K562 (cell line): ENCODE results near the gene FBXL12. TPM values are rescaled to one million over a fixed set of nuclear protein-coding genes. Genes with fewer than 3 reads are reported as not detected.

Experiments used
- BACH1 ChIP-seq: fragments of 200-800 bp; sonication (Bioruptor generic); IDR thresholded peaks from 2 replicates; pipeline ENCODE4 v1.6.1; 2016; ENCODE audit warnings: missing genetic modification characterization, missing compliant biosample characterization
- CHD4 ChIP-seq: fragments of 200-600 bp; sonication (generic); IDR thresholded peaks from 3 replicates; pipeline ENCODE4 v1.6.1; 2012; ENCODE audit warnings: low read depth, mild to moderate bottlenecking, mixed read lengths, low read length, inconsistent platforms; ENCODE audit not compliant: insufficient read depth, insufficient replicate concordance, poor library complexity, severe bottlenecking
- LCOR ChIP-seq: sonication (generic); formaldehyde crosslinking; IDR thresholded peaks from 2 replicates; pipeline ENCODE4 v1.8.0; 2022; ENCODE audit warnings: mild to moderate bottlenecking, missing genetic modification reagents
- MCM3 ChIP-seq: fragments of 450-650 bp; IDR thresholded peaks from 2 replicates; pipeline ENCODE4 v1.6.1; 2016
- MEIS2 ChIP-seq: fragments of 450-650 bp; IDR thresholded peaks from 2 replicates; pipeline ENCODE4 v1.6.1; 2014; ENCODE audit warnings: mild to moderate bottlenecking; ENCODE audit not compliant: partially characterized antibody
- NFIC ChIP-seq: fragments of 450-650 bp; IDR thresholded peaks from 2 replicates; pipeline ENCODE4 v1.6.1; 2017; ENCODE audit warnings: mild to moderate bottlenecking, inconsistent platforms
- SMARCA5 ChIP-seq: fragments of 450-650 bp; IDR thresholded peaks from 2 replicates; pipeline ENCODE4 v1.6.1; 2016
- SNIP1 ChIP-seq: fragments of 450-650 bp; IDR thresholded peaks from 2 replicates; pipeline ENCODE4 v1.7.1; 2017; ENCODE audit warnings: low read depth, mild to moderate bottlenecking
- U2AF1 ChIP-seq: fragments of 200-400 bp; formaldehyde crosslinking; optimal IDR thresholded peaks from 2 replicates; pipeline ENCODE3; 2017; ENCODE audit warnings: mild to moderate bottlenecking, low read depth, low read length, moderate library complexity
- ZFP1 ChIP-seq: fragments of 450-650 bp; formaldehyde crosslinking; IDR thresholded peaks from 2 replicates; pipeline ENCODE4 v1.4.0; 2020; ENCODE audit warnings: mild to moderate bottlenecking, mixed read lengths
- ZNF24 ChIP-seq: fragments of 450-650 bp; IDR thresholded peaks from 2 replicates; pipeline ENCODE4 v1.6.1; 2016
- ZNF347 ChIP-seq: fragments of 450-650 bp; formaldehyde crosslinking; IDR thresholded peaks from 2 replicates; pipeline ENCODE4 v1.4.0; 2020; ENCODE audit warnings: low read depth, mild to moderate bottlenecking, moderate library complexity
- polyA plus RNA-seq, 8 experiments: library from polyadenylated mRNA; depleted of rRNA in 4 of 8; stranded (reverse) in 5 of 8; unstranded in 3 of 8; fragments of >200 nt; fragmentation: Nextera tagmentation in 2 of 8; fragmentation: Illumina TruSeq in 1 of 8; extraction: Ambion mirVana in 2 of 8; extraction: Trizol in 1 of 8; gene quantifications; 2 replicates each; pipeline versions ENCODE4 v1.2.1 to v1.2.3, GENCODE V29; 2011 to 2014; ENCODE audit warnings: inconsistent platforms in 1 of 8, missing spikeins in 1 of 8
- total RNA-seq, 7 experiments: library from RNA; depleted of rRNA in 6 of 7; stranded (reverse); fragments of >200 nt in 6 of 7; fragmentation: Illumina TruSeq in 2 of 7; extraction: Trizol in 2 of 7; gene quantifications; 2 replicates each; pipeline versions ENCODE4 v1.2.1 to v1.2.3, GENCODE V29; 2011 to 2021; ENCODE audit warnings: low replicate concordance in 1 of 7
- TF ChIP-seq, protein P1 (sequence below), 2 experiments: IDR thresholded peaks; 2 replicates each; pipeline ENCODE4 v1.6.1; 2012; ENCODE audit warnings: improper control_type of control experiment in 2 of 2, low read depth in 2 of 2, low read length in 2 of 2, borderline replicate concordance in 1 of 2
- TF ChIP-seq, protein P2 (sequence below): fragments of 250-450 bp; sonication (Bioruptor Pico); IDR thresholded peaks from 2 replicates; pipeline ENCODE4 v1.8.0; 2021; ENCODE audit warnings: borderline replicate concordance, mild to moderate bottlenecking, moderate library complexity; ENCODE audit not compliant: poor library complexity, severe bottlenecking
- TF ChIP-seq, protein P3 (sequence below), 2 experiments: fragments of 250-450 bp in 1 of 2; fragments of 450-650 bp in 1 of 2; sonication (Bioruptor Pico) in 1 of 2; IDR thresholded peaks; 2 replicates each; pipeline versions ENCODE4 v1.6.1 to v1.8.0; 2016 to 2021; ENCODE audit warnings: mild to moderate bottlenecking in 2 of 2, moderate library complexity in 2 of 2, missing compliant biosample characterization in 1 of 2, missing genetic modification characterization in 1 of 2
- TF ChIP-seq, protein P4 (sequence below): fragments of 450-650 bp; IDR thresholded peaks from 2 replicates; pipeline ENCODE4 v1.7.1; 2018; ENCODE audit warnings: mild to moderate bottlenecking, low read depth; ENCODE audit not compliant: partially characterized antibody
- TF ChIP-seq, protein P5 (sequence below): fragments of 250-450 bp; sonication (Bioruptor Pico); IDR thresholded peaks from 2 replicates; pipeline ENCODE4 v1.8.0; 2021; ENCODE audit warnings: moderate library complexity, mild to moderate bottlenecking, inconsistent platforms
- TF ChIP-seq, protein P6 (sequence below): sonication (generic); formaldehyde crosslinking; IDR thresholded peaks from 2 replicates; pipeline ENCODE4 v1.8.0; 2022; ENCODE audit warnings: missing genetic modification reagents, mild to moderate bottlenecking, moderate library complexity, borderline replicate concordance

The FBXL12 gene
- total and polyA plus RNA-seq, 9 of the 15 experiments (the other 6 are each of a cell fraction or from before 2014, with no cell fraction given): 2.7 to 40.5 (median 26.5) TPM

DNA sequence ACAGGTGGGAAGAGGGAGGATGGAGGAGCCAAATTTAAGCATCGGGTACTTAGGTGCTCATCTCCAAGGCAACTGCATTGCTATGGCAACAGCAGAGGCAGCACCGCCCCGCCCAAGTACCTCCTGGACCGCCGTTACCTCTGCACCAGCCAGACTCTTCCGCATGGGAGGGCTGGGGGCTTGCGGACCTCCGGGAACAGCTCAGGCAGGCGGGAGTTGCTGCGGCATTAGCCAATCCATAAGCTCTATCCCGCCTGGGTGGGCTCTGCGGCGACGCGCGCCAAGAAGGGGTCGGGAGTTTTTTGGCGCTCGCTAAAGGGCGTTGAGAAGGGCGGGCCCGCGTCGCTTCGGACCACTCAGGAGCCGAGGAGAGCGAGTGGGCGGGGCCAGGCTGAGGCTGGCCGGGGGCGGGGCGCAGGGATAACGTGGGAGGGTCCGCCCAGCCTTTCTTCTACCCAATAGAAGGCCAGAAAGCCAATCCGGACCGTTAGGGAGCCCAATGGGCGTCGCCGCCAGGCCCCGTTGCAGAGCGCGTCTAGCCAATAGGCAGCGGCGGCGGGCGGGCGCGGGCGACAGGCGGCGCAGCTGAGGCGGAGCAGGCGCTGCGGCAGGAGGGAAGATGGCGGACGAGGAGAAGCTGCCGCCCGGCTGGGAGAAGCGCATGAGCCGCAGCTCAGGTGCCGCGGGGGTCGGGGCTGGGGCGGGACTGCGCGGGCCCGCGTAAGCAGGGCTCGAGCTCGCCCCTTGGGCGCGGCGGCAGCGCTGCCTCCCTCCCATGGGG lies 16.0 kb upstream of the FBXL12 start, which contains the start of gene PIN1 (continued):
- TF ChIP-seq, protein P1, sequence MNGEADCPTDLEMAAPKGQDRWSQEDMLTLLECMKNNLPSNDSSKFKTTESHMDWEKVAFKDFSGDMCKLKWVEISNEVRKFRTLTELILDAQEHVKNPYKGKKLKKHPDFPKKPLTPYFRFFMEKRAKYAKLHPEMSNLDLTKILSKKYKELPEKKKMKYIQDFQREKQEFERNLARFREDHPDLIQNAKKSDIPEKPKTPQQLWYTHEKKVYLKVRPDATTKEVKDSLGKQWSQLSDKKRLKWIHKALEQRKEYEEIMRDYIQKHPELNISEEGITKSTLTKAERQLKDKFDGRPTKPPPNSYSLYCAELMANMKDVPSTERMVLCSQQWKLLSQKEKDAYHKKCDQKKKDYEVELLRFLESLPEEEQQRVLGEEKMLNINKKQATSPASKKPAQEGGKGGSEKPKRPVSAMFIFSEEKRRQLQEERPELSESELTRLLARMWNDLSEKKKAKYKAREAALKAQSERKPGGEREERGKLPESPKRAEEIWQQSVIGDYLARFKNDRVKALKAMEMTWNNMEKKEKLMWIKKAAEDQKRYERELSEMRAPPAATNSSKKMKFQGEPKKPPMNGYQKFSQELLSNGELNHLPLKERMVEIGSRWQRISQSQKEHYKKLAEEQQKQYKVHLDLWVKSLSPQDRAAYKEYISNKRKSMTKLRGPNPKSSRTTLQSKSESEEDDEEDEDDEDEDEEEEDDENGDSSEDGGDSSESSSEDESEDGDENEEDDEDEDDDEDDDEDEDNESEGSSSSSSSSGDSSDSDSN (IDR thresholded peaks at IDR 0.05; ENCODE audit: borderline replicate concordance in 1 of 2, low read depth in 2 of 2, low read length in 2 of 2): no peak
- TF ChIP-seq ZNF347: no peak
- no peak for TF ChIP-seq CHD4
- TF ChIP-seq U2AF1: no peak
- TF ChIP-seq MCM3: no peak
- TF ChIP-seq ZNF24: no peak
- TF ChIP-seq, protein P2, sequence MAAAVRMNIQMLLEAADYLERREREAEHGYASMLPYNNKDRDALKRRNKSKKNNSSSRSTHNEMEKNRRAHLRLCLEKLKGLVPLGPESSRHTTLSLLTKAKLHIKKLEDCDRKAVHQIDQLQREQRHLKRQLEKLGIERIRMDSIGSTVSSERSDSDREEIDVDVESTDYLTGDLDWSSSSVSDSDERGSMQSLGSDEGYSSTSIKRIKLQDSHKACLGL (CRISPR knock-in tag): no peak
- TF ChIP-seq, protein P3, sequence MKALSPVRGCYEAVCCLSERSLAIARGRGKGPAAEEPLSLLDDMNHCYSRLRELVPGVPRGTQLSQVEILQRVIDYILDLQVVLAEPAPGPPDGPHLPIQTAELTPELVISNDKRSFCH (CRISPR knock-in tag; IDR thresholded peaks at IDR 0.05): no peak
- TF ChIP-seq, protein P3 (tag; IDR thresholded peaks at IDR 0.05): no peak
- no peak for TF ChIP-seq SNIP1
- TF ChIP-seq LCOR: peak; percentile 94
- TF ChIP-seq, protein P4, sequence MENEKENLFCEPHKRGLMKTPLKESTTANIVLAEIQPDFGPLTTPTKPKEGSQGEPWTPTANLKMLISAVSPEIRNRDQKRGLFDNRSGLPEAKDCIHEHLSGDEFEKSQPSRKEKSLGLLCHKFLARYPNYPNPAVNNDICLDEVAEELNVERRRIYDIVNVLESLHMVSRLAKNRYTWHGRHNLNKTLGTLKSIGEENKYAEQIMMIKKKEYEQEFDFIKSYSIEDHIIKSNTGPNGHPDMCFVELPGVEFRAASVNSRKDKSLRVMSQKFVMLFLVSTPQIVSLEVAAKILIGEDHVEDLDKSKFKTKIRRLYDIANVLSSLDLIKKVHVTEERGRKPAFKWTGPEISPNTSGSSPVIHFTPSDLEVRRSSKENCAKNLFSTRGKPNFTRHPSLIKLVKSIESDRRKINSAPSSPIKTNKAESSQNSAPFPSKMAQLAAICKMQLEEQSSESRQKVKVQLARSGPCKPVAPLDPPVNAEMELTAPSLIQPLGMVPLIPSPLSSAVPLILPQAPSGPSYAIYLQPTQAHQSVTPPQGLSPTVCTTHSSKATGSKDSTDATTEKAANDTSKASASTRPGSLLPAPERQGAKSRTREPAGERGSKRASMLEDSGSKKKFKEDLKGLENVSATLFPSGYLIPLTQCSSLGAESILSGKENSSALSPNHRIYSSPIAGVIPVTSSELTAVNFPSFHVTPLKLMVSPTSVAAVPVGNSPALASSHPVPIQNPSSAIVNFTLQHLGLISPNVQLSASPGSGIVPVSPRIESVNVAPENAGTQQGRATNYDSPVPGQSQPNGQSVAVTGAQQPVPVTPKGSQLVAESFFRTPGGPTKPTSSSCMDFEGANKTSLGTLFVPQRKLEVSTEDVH: peak; percentile 75
- TF ChIP-seq BACH1 (tag): no peak
- no peak for TF ChIP-seq MEIS2
- TF ChIP-seq, protein P5, sequence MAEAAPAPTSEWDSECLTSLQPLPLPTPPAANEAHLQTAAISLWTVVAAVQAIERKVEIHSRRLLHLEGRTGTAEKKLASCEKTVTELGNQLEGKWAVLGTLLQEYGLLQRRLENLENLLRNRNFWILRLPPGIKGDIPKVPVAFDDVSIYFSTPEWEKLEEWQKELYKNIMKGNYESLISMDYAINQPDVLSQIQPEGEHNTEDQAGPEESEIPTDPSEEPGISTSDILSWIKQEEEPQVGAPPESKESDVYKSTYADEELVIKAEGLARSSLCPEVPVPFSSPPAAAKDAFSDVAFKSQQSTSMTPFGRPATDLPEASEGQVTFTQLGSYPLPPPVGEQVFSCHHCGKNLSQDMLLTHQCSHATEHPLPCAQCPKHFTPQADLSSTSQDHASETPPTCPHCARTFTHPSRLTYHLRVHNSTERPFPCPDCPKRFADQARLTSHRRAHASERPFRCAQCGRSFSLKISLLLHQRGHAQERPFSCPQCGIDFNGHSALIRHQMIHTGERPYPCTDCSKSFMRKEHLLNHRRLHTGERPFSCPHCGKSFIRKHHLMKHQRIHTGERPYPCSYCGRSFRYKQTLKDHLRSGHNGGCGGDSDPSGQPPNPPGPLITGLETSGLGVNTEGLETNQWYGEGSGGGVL (CRISPR knock-in tag): no peak
- no peak for TF ChIP-seq ZFP1
- no peak for TF ChIP-seq SMARCA5
- TF ChIP-seq, protein P6, sequence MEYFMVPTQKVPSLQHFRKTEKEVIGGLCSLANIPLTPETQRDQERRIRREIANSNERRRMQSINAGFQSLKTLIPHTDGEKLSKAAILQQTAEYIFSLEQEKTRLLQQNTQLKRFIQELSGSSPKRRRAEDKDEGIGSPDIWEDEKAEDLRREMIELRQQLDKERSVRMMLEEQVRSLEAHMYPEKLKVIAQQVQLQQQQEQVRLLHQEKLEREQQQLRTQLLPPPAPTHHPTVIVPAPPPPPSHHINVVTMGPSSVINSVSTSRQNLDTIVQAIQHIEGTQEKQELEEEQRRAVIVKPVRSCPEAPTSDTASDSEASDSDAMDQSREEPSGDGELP (CRISPR knock-in tag): peak; percentile 93
- TF ChIP-seq NFIC: no peak
